Retinal pigment epithelial cell (primary cell): ENCODE data around the gene C1QTNF4.
A peak's percentile ranks its signal among the peaks of the same experiment; 100 is the strongest.
"Not testable (repeated sequence)": the region's sequence is repeated elsewhere in the genome, so short reads cannot be mapped to it uniquely, and the experiment has no call there.

Source experiments
- DNase-seq: peaks from one replicate; pipeline ENCODE4 v3.0.0-alpha.2; 2010; ENCODE audit warnings: low read depth
- H3K4me3 ChIP-seq: 2 replicates; pipeline ENCODE4 v1.5.1; 2011; ENCODE audit warnings: mild to moderate bottlenecking, low read length, control low read depth, moderate library complexity
- TF ChIP-seq, protein P1 (sequence below): conservative IDR thresholded peaks from 2 replicates; pipeline ENCODE4 v1.5.1; 2011; ENCODE audit warnings: low read depth, low read length, control low read depth, inconsistent platforms

Gene C1QTNF4

DNA sequence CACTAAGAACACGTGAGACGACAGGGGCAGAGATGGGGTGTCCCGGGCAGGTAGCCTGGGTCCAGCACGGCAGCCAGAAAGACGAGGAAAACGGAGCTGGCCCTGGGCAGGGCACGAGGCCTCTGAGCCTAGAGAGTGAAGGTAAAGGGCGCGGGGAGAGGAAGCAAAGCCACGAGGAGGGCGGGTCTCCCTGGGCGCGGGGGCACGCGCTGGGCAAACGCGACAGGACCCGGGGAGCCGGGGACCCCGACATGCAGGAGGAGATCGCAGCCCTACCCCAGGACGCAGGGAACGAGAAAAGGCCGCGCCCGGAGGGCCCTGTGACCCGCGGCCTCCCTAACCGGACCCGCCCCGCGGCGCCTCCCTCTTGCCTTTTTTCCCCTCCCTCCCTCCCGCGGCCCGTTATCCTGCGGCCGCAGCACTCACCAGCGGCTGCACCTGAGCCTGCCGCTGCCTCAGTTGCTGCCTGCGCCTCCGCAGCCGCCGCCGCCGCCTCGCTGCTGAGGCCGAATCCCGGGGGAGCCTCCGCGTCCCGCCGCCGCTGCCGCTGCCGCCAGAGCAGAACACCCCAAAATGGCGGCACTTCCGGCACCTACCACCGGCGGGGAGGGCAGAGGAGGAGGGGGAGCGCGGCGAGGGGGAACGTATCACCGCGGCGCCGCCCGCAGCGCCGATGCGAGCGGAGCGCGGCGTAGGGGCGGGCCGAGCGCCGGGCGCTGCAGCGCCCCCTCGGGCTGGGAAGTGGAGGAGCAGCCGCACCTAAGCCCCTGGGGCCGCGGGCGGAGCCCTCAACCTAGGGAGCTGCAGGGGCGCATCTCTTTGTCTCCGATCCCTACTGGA is 41.4 kb downstream of the C1QTNF4 start, which contains the start of gene CELF1:
CELF1 (minus strand) TSS at position 567 of the 840 bp plus-strand sequence. CDS start 53,609 bp downstream, outside the sequence.
- H3K4me3 ChIP-seq: peak within 1 kb of the TSS; percentile 84
- TF ChIP-seq, protein P1, sequence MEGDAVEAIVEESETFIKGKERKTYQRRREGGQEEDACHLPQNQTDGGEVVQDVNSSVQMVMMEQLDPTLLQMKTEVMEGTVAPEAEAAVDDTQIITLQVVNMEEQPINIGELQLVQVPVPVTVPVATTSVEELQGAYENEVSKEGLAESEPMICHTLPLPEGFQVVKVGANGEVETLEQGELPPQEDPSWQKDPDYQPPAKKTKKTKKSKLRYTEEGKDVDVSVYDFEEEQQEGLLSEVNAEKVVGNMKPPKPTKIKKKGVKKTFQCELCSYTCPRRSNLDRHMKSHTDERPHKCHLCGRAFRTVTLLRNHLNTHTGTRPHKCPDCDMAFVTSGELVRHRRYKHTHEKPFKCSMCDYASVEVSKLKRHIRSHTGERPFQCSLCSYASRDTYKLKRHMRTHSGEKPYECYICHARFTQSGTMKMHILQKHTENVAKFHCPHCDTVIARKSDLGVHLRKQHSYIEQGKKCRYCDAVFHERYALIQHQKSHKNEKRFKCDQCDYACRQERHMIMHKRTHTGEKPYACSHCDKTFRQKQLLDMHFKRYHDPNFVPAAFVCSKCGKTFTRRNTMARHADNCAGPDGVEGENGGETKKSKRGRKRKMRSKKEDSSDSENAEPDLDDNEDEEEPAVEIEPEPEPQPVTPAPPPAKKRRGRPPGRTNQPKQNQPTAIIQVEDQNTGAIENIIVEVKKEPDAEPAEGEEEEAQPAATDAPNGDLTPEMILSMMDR: peak; percentile 68
- peak; percentile 52 for DNase-seq

DNA sequence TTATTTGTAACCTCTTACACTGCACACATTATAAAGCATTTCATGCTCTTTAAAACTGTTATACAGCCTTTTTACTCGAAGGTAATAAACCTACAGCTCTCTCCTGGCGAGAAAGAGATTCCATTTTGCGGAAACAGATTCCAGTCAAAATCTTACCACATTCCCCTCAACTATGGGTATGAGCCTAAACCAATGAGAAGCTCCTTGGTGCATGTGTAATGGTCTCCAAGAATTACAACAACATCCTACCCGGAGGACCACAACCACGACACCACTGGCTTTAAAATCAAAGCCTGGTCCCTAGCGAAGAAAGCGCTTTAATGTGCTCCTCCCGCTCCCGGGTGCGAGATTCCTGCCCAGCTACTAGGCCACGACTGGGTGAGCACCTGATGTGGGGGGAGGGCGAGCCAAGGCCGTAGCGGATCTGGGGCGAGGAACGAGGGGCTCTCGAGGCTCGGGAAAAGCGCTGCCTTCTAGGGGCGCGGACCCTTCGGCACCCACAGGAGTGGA is 42.1 kb downstream of the C1QTNF4 start:
- H3K4me3 ChIP-seq: peak overlapping the region; percentile 84
- TF ChIP-seq, protein P1: no peak
- DNase-seq: no peak

DNA sequence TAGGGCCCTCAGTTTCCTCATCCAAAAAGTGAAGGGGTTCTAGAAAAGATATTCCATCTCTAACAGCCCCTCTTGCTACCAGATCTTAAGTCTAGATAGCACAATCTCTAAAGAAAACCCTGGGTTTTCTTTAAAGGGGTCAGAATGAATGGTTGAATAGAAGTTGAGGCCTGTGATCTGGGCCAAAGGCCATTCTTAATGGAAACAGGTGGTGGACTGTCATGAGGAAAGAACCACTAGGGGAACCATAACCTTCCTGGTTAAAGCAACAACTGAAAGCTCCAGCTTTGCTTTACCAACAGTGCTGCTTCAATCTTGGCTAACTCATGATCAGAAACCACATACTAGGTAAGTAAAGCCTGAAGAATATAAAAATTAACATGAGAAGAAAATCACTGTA is 43.1 kb downstream of the C1QTNF4 start:
- H3K4me3 ChIP-seq: peak overlapping the region; percentile 84
- TF ChIP-seq, protein P1: peak; percentile 48
- DNase-seq: no peak

GRCh38 chr11:47550288-47551047 is 43.7 kb downstream of the C1QTNF4 start:
- no peak for DNase-seq
- TF ChIP-seq, protein P1: no peak
- no peak overlapping the region for H3K4me3 ChIP-seq

- not testable (repeated sequence) for H3K4me3 ChIP-seq, DNase-seq
These were observed 47.9 kb downstream of the C1QTNF4 start for GRCh38 chr11:47546274-47546673.

GRCh38 chr11:47545298-47545697 is 48.9 kb downstream of the C1QTNF4 start:
- no peak overlapping the region for H3K4me3 ChIP-seq
- DNase-seq: no peak
- TF ChIP-seq, protein P1: no peak

- no peak overlapping the region for H3K4me3 ChIP-seq
- no peak for DNase-seq
- TF ChIP-seq, protein P1: no peak
These were observed 53.1 kb downstream of the C1QTNF4 start for GRCh38 chr11:47541070-47541469.
